DOHH2 (cell line): ENCODE measurements around the gene COMMD7.

ENCODE experiments used
- H3F3A ChIP-seq: fragments of 200-600 bp; sonication (generic), shearing (Covaris generic); 2 replicates; pipeline ENCODE4 v1.6.0; 2016; ENCODE audit warnings: antibody characterized with exemption, mild to moderate bottlenecking; ENCODE audit not compliant: control insufficient read depth, insufficient read depth
- H3K27ac ChIP-seq: fragments of 200-600 bp; sonication (generic); 2 replicates; pipeline ENCODE4 v1.5.1; 2014; ENCODE audit warnings: low read depth, mild to moderate bottlenecking, low read length, moderate library complexity
- H3K27me3 ChIP-seq: fragments of 200-600 bp; sonication (generic); 2 replicates; pipeline ENCODE4 v1.6.1; 2014; ENCODE audit warnings: mild to moderate bottlenecking, low read length, mixed read lengths; ENCODE audit not compliant: control insufficient read depth
- H3K36me3 ChIP-seq: fragments of 200-600 bp; sonication (generic); 2 replicates; pipeline ENCODE4 v1.6.1; 2014; ENCODE audit warnings: mild to moderate bottlenecking, low read length, moderate library complexity, mixed read lengths; ENCODE audit not compliant: control insufficient read depth
- H3K4me1 ChIP-seq: fragments of 200-600 bp; sonication (generic); 2 replicates; pipeline ENCODE4 v1.6.1; 2014; ENCODE audit warnings: mild to moderate bottlenecking, low read length, mixed read lengths; ENCODE audit not compliant: control insufficient read depth
- H3K4me2 ChIP-seq: fragments of 200-600 bp; sonication (generic); 2 replicates; pipeline ENCODE4 v1.6.0; 2014; ENCODE audit warnings: mild to moderate bottlenecking, low read length, moderate library complexity
- H3K4me3 ChIP-seq: fragments of 200-600 bp; sonication (generic); 2 replicates; pipeline ENCODE4 v1.5.1; 2014; ENCODE audit warnings: mild to moderate bottlenecking, low read length, mixed read lengths
- H3K79me2 ChIP-seq: fragments of 200-600 bp; sonication (generic); 2 replicates; pipeline ENCODE4 v1.6.1; 2014; ENCODE audit warnings: mild to moderate bottlenecking, low read length, mixed read lengths; ENCODE audit not compliant: control insufficient read depth
- H3K9me2 ChIP-seq: fragments of 200-600 bp; sonication (generic); replicated peaks from 2 replicates; pipeline ENCODE4 v1.6.1; 2014; ENCODE audit warnings: mild to moderate bottlenecking, low read length, mixed read lengths; ENCODE audit not compliant: control insufficient read depth
- H3K9me3 ChIP-seq: fragments of 200-600 bp; sonication (generic); 2 replicates; pipeline ENCODE4 v1.6.1; 2014; ENCODE audit warnings: antibody characterized with exemption, low read length, mixed read lengths; ENCODE audit not compliant: control insufficient read depth, insufficient read depth
- H4K20me1 ChIP-seq: fragments of 200-600 bp; sonication (generic); 2 replicates; pipeline ENCODE4 v1.6.0; 2014; ENCODE audit warnings: low read depth, mild to moderate bottlenecking, antibody characterized with exemption, low read length, moderate library complexity; ENCODE audit not compliant: control insufficient read depth, insufficient read depth
- CTCF ChIP-seq: fragments of 200-600 bp; sonication (generic); IDR thresholded peaks from one replicate; pipeline ENCODE4 v1.5.1; 2014; ENCODE audit warnings: antibody characterized with exemption, mild to moderate bottlenecking, low read depth, low read length; ENCODE audit not compliant: poor library complexity, severe bottlenecking
- EZH2phosphoT487 ChIP-seq: fragments of 200-600 bp; sonication (generic); IDR thresholded peaks from 2 replicates; pipeline ENCODE4 v1.6.1; 2017; ENCODE audit warnings: borderline replicate concordance, mild to moderate bottlenecking, antibody characterized with exemption, low read length, moderate library complexity, mixed read lengths

Gene COMMD7

GRCh38 chr20:32727683-32728082 is 15.6 kb downstream of the COMMD7 start:
- H4K20me1 ChIP-seq = no peaks in the 10 kb centered on the region
- no peak for TF ChIP-seq EZH2phosphoT487
- no peak for TF ChIP-seq CTCF
- peaks cover 4% of the 10 kb centered on the region; the same call in 1 of the 2 replicates for H3K4me1 ChIP-seq
- no peaks in the 10 kb centered on the region for H3K9me3 ChIP-seq
- no peaks in the 10 kb centered on the region for H3K27me3 ChIP-seq
- H3K36me3 ChIP-seq = peaks cover 10% of the 10 kb centered on the region
- no peaks in the 10 kb centered on the region for H3F3A ChIP-seq
- no peak overlapping the region for H3K27ac ChIP-seq
- H3K79me2 ChIP-seq = no peaks in the 10 kb centered on the region
- H3K9me2 ChIP-seq = no peaks in the 10 kb centered on the region
- H3K4me2 ChIP-seq = no peak overlapping the region
- no peak overlapping the region for H3K4me3 ChIP-seq

DNA sequence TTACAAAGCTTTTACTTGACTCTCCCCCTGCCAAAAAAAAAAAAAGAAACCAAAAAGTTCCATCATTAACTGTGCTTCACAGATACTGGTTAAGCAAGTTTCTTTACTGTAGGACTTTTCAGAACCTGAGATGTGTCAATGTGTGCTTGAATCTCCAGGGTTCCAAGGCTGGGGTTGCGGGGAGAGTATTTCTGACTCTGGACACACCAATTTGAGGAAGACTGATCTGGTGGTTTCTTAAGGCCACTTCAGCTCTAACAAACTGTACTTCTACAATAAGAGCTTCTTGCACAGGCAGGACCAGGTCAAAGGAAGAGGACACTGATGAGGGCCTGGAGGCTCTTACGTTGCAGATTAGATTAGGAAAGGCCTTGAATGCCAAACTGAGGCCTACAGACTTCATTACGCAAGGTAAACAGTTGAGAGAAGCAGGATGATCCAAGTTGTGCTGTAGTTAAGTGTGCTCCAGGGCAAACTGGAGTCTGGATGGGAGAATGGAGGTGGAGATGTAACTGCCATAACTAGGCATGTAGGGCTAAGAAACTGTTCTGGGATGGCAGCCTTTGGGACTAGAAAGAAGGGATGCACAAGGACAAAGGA is 24.4 kb downstream of the COMMD7 start:
- Histone ChIP-seq H3F3A (no peaks in the 10 kb centered on the region), H3K79me2 (no peaks in the 10 kb centered on the region), H4K20me1 (no peaks in the 10 kb centered on the region), H3K27ac (no peak overlapping the region), H3K4me1 (no peaks in the 10 kb centered on the region), H3K4me3 (no peak overlapping the region), H3K9me3 (no peaks in the 10 kb centered on the region), H3K4me2 (no peak overlapping the region), H3K36me3 (0 out of 2 replicates have a peak, but pooled peaks cover 4% of the 10 kb centered on the region), H3K9me2 (no peaks in the 10 kb centered on the region), H3K27me3 (no peaks in the 10 kb centered on the region)
- no peak for TF ChIP-seq CTCF
- no peak for TF ChIP-seq EZH2phosphoT487

- no peaks in the 10 kb centered on the region for H3K27me3 ChIP-seq
- H3K4me1 ChIP-seq = peaks cover 28% of the 10 kb centered on the region
- no peaks in the 10 kb centered on the region for H4K20me1 ChIP-seq
- no peak overlapping the region for H3K4me3 ChIP-seq
- H3K27ac ChIP-seq = no peak overlapping the region
- H3K36me3 ChIP-seq = no peaks in the 10 kb centered on the region
- no peaks in the 10 kb centered on the region for H3K9me2 ChIP-seq
- no peak overlapping the region for H3K4me2 ChIP-seq
- no peaks in the 10 kb centered on the region for H3K79me2 ChIP-seq
- peaks cover 3% of the 10 kb centered on the region; the same call in 1 of the 2 replicates for H3F3A ChIP-seq
- H3K9me3 ChIP-seq = no peaks in the 10 kb centered on the region
- TF ChIP-seq EZH2phosphoT487 = no peak
- TF ChIP-seq CTCF = no peak
Measured at GRCh38 chr20:32711346-32711745, 31.9 kb downstream of the COMMD7 start.
